Activated naive CD8-positive, alpha-beta T cell treated with anti-CD3 and anti-CD28 coated beads for 36 hours (primary cell): ENCODE data around the gene KIF20A. TPM values are rescaled to one million over a fixed set of nuclear protein-coding genes. Genes with fewer than 3 reads are reported as not detected.
A peak's percentile ranks its signal among the peaks of the same experiment; 100 is the strongest.
"Not testable (repeated sequence)": the region's sequence is repeated elsewhere in the genome, so short reads cannot be mapped to it uniquely, and the experiment has no call there.

Experiments used
- DNase-seq: peaks from one replicate; pipeline ENCODE4 v3.0.0; 2021
- H3K27ac Mint-ChIP-seq: one replicate; pipeline ENCODE4 v1.8.0; 2022; ENCODE audit warnings: mild to moderate bottlenecking, moderate library complexity, mixed read lengths
- H3K27me3 Mint-ChIP-seq: one replicate; pipeline ENCODE4 v1.8.0; 2022; ENCODE audit warnings: mild to moderate bottlenecking, mixed read lengths
- H3K36me3 Mint-ChIP-seq: one replicate; pipeline ENCODE4 v1.8.0; 2021; ENCODE audit warnings: mild to moderate bottlenecking, mixed read lengths
- H3K4me1 Mint-ChIP-seq: one replicate; pipeline ENCODE4 v1.8.0; 2021; ENCODE audit warnings: mixed read lengths
- H3K4me3 Mint-ChIP-seq: one replicate; pipeline ENCODE4 v1.8.0; 2022; ENCODE audit warnings: mild to moderate bottlenecking, moderate library complexity, mixed read lengths
- H3K9me3 Mint-ChIP-seq: one replicate; pipeline ENCODE4 v1.8.0; 2022; ENCODE audit warnings: mixed read lengths
- total RNA-seq, 2 experiments: library from RNA; stranded (reverse); gene quantifications; one replicate each; pipeline ENCODE4 v1.2.3, GENCODE V29; 2021

The KIF20A gene
- 10 to 100 TPM; 57.2 to 59.1 TPM for total RNA-seq

DNA sequence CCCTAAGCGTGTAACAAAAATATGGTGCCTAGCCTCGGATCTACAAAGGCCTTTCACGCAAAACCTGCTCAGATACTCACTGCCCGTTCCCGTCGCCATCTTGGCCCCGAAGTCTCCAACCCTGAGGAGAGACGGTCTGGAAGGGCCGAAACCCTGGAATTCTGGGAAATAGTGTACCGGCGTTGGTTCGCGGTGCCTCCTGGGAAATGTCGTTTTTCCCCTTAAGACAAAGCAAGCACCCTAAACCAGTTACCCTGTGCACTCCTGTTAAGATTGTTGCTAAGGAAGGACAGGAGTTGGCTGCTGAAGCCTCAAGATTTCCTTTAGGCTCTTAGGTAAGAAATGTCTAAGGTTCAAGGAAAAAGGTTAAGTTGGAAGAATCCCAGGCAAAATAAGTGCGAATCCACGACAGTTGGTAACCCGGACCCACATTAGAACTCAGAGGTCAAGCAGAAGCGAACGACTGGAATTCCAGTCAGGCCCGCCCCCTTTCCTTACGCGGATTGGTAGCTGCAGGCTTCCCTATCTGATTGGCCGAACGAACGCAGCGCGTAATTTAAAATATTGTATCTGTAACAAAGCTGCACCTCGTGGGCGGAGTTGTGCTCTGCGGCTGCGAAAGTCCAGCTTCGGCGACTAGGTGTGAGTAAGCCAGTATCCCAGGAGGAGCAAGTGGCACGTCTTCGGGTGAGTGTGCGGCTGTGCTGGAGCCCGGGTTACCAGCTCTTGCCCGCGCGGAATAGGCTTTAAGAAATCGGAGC, at the start of gene KIF20A, which contains the start of gene BRD8:
TSS of gene KIF20A (plus strand) at position 597 of the 761 bp plus-strand sequence. CDS start 569 bp downstream, outside the sequence.
TSS of gene BRD8 (minus strand) at position 115 of the 761 bp plus-strand sequence. CDS start at position 99, 16 bp downstream.
- peak; percentile 89 for DNase-seq
- Mint-ChIP-seq H3K4me3 (no peak within 1 kb of the TSS), H3K36me3 (peaks cover 18% of the 10 kb centered on the region), H3K9me3 (no peaks in the 10 kb centered on the region), H3K4me1 (peaks cover 18% of the 10 kb centered on the region), H3K27ac (peak within 1 kb of the TSS; percentile 45), H3K27me3 (no peaks in the 10 kb centered on the region)

DNA sequence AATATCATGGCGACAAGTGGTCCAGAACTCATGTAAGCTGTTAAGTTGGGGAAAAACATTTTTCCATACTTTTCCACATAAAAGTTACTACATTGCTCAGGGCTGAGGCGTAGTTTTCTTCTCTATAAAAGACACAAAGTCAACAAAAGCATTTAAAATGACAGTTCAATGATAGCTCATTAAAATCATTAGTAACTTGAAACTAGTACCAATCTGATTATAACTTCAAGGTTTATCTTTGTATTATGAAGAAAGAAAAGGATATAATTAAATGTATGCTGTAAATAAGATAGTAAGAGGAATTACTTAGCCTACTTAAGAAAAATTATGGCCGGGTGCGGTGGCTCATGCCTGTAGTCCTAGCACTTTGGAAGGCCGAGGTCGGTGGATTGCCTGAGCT, 49.6 kb upstream of the KIF20A start:
- no peaks in the 10 kb centered on the region for H3K9me3 Mint-ChIP-seq
- H3K4me3 Mint-ChIP-seq: no peak overlapping the region
- DNase-seq: no peak
- H3K36me3 Mint-ChIP-seq: no peaks in the 10 kb centered on the region
- H3K4me1 Mint-ChIP-seq: peaks cover 2% of the 10 kb centered on the region
- H3K27ac Mint-ChIP-seq: no peak overlapping the region
- H3K27me3 Mint-ChIP-seq: no peaks in the 10 kb centered on the region

GRCh38 chr5:138132543-138132942, 46.4 kb upstream of the KIF20A start:
- H3K27ac Mint-ChIP-seq: no peak overlapping the region
- no peak for DNase-seq
- peaks cover 2% of the 10 kb centered on the region for H3K4me1 Mint-ChIP-seq
- peaks cover 16% of the 10 kb centered on the region for H3K27me3 Mint-ChIP-seq
- no peaks in the 10 kb centered on the region for H3K36me3 Mint-ChIP-seq
- no peaks in the 10 kb centered on the region for H3K9me3 Mint-ChIP-seq
- H3K4me3 Mint-ChIP-seq: no peak overlapping the region

DNA sequence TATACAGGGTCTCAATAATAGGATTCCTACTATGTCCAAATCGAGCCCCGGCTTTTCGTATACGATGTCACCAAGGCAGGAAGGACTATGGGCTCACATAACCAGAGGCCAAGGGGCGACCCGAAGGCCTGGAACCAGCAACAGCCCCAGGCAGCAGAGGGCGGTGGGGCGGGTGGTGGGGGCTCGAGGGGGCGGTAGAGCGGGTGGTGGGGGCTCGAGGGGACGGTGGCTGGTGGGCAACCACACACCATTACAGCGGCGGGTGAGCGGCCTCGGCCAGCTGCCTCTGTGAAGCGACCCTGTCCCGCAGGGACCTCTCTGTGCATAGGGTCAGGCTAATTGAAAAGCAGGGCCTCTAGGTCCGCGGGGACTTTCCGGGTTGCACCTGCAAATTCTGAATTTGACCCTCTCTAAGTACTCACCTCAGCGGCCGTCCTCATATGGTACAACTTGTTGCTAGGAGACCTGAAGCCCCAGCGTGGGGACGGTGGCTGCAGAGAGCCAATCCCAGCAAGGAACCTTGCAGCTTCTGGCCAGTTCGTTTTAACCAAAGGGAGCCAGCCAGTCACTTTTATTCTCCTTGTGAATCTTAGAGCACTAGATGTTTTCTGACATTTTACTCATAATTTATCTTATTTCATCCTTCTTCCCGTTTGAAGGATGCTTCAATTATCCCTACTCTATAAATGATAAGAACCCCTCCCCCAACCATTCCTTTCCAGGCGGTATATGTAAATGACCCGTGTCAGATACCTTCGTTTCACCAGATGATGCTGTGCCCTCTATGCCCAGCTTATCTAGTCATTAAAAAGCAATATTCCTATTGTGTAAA, 39.7 kb upstream of the KIF20A start, which contains the start of gene NME5:
TSS of gene NME5 (minus strand) at position 480 of the 832 bp plus-strand sequence. CDS start 648 bp downstream, outside the sequence.
- peaks cover 13% of the 10 kb centered on the region for H3K4me1 Mint-ChIP-seq
- no peaks in the 10 kb centered on the region for H3K36me3 Mint-ChIP-seq
- DNase-seq: peak; percentile 6
- H3K9me3 Mint-ChIP-seq: no peaks in the 10 kb centered on the region
- H3K4me3 Mint-ChIP-seq: no peak within 1 kb of the TSS
- H3K27ac Mint-ChIP-seq: no peak within 1 kb of the TSS
- H3K27me3 Mint-ChIP-seq: peaks cover 39% of the 10 kb centered on the region

DNA sequence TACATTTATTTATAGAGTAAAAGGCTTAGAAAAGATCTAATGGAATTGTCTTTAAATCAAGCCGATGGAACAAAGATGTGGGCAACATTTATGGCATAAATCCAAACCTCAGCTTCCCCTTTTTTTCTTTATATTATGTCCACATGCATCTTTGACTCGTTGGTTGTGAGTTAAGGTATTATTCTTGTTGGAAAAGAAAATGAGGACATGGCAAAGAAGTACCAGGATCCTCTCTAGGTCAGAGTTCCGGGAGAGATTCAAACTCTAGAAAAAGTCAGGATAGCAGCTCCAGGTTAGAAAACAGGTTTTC, 39.2 kb upstream of the KIF20A start:
- Mint-ChIP-seq H3K27me3 (peaks cover 39% of the 10 kb centered on the region), H3K36me3 (no peaks in the 10 kb centered on the region), H3K9me3 (no peaks in the 10 kb centered on the region), H3K27ac (no peak overlapping the region), H3K4me3 (no peak overlapping the region), H3K4me1 (peaks cover 13% of the 10 kb centered on the region)
- DNase-seq: no peak

- DNase-seq: no peak
- Mint-ChIP-seq H3K4me3 (no peak overlapping the region), H3K27ac (no peak overlapping the region), H3K4me1 (peaks cover 13% of the 10 kb centered on the region), H3K9me3 (no peaks in the 10 kb centered on the region), H3K36me3 (no peaks in the 10 kb centered on the region), H3K27me3 (peaks cover 38% of the 10 kb centered on the region)
These were observed 38.6 kb upstream of the KIF20A start for GRCh38 chr5:138140268-138140667.

DNA sequence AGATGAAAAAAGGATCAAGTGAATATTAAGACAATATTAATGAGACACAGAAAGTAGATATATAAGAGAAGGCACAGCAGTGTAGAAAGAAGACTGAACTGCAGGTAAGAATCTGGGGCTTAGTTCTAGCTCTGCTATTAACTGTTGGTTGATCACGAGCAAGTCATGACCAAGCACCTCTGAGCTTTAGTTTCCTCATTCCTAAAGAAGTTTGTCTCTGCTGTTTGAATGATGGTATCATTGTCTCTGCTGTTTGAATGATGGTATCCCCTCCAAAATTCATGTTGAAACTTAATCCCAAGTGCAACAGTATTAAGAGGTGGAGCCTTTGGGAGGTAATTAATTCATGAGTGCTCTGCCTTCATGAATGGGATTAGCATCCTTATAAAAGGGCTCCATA, 37.2 kb upstream of the KIF20A start:
- no peak overlapping the region for H3K4me3 Mint-ChIP-seq
- no peak overlapping the region for H3K27ac Mint-ChIP-seq
- no peak for DNase-seq
- H3K36me3 Mint-ChIP-seq: no peaks in the 10 kb centered on the region
- H3K4me1 Mint-ChIP-seq: peaks cover 13% of the 10 kb centered on the region
- peaks cover 28% of the 10 kb centered on the region for H3K27me3 Mint-ChIP-seq
- H3K9me3 Mint-ChIP-seq: no peaks in the 10 kb centered on the region

DNA sequence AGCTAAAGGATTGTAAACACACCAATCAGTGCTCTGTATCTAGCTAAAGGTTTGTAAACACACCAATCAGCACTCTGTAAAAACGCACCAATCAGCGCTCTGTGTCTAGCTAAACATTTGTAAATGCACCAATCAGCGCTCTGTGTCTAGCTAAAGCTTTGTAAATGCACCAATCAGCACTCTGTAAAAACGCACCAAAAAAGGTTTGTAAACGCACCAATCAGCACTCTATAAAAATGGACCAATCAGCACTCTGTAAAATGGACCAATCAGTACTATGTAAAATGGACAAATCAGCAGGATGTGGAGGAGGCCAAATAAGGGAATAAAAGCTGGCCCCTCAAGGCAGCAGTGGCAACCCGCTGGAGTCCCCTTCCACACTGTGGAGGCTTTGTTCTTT, 35.3 kb upstream of the KIF20A start:
- not testable (repeated sequence) for DNase-seq, H3K27ac Mint-ChIP-seq, H3K4me3 Mint-ChIP-seq, H3K4me1 Mint-ChIP-seq, H3K9me3 Mint-ChIP-seq, H3K36me3 Mint-ChIP-seq
- H3K27me3 Mint-ChIP-seq: peaks cover 14% of the 10 kb centered on the region

- no peak overlapping the region for H3K27ac Mint-ChIP-seq
- no peaks in the 10 kb centered on the region for H3K27me3 Mint-ChIP-seq
- no peak overlapping the region for H3K4me3 Mint-ChIP-seq
- H3K9me3 Mint-ChIP-seq: no peaks in the 10 kb centered on the region
- DNase-seq: no peak
- no peaks in the 10 kb centered on the region for H3K36me3 Mint-ChIP-seq
- no peaks in the 10 kb centered on the region for H3K4me1 Mint-ChIP-seq
These were observed 30.1 kb upstream of the KIF20A start for GRCh38 chr5:138148811-138149210.

GRCh38 chr5:138149530-138149929, 29.4 kb upstream of the KIF20A start:
- Mint-ChIP-seq H3K9me3 (no peaks in the 10 kb centered on the region), H3K27me3 (no peaks in the 10 kb centered on the region), H3K27ac (no peak overlapping the region), H3K36me3 (no peaks in the 10 kb centered on the region), H3K4me1 (no peaks in the 10 kb centered on the region), H3K4me3 (no peak overlapping the region)
- DNase-seq: no peak

GRCh38 chr5:138155977-138156376, 22.9 kb upstream of the KIF20A start:
- not testable (repeated sequence) for DNase-seq, H3K4me3 Mint-ChIP-seq, H3K9me3 Mint-ChIP-seq, H3K4me1 Mint-ChIP-seq, H3K27ac Mint-ChIP-seq, H3K27me3 Mint-ChIP-seq
- peaks cover 19% of the 10 kb centered on the region for H3K36me3 Mint-ChIP-seq

DNA sequence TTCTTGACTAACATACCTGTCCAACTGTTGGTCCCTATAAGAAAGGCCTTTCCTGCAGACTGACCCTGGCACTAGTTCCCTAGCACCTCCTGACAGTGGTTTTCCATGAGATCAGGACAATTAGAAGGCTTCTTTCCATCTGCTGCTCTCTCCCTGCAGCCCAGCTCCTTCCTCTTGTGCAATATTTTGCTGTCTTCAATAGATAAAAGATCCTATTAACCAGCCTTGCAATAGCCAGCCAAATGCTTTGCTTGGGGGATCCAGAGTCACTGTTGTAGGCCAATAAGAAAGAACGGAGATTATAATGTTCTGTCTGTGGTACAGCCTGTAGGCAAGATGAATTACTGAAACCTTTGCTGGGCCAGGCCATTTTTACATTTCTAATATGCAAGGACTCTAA, 21.3 kb upstream of the KIF20A start:
- Mint-ChIP-seq H3K27ac (no peak overlapping the region), H3K9me3 (no peaks in the 10 kb centered on the region), H3K27me3 (no peaks in the 10 kb centered on the region), H3K4me1 (peaks cover 2% of the 10 kb centered on the region), H3K4me3 (no peak overlapping the region), H3K36me3 (peaks cover 19% of the 10 kb centered on the region)
- DNase-seq: no peak

- no peak overlapping the region for H3K27ac Mint-ChIP-seq
- H3K4me3 Mint-ChIP-seq: no peak overlapping the region
- H3K27me3 Mint-ChIP-seq: no peaks in the 10 kb centered on the region
- H3K36me3 Mint-ChIP-seq: peaks cover 25% of the 10 kb centered on the region
- no peaks in the 10 kb centered on the region for H3K9me3 Mint-ChIP-seq
- peaks cover 2% of the 10 kb centered on the region for H3K4me1 Mint-ChIP-seq
- DNase-seq: no peak
These were observed 19.2 kb upstream of the KIF20A start for GRCh38 chr5:138159666-138160065.

DNA sequence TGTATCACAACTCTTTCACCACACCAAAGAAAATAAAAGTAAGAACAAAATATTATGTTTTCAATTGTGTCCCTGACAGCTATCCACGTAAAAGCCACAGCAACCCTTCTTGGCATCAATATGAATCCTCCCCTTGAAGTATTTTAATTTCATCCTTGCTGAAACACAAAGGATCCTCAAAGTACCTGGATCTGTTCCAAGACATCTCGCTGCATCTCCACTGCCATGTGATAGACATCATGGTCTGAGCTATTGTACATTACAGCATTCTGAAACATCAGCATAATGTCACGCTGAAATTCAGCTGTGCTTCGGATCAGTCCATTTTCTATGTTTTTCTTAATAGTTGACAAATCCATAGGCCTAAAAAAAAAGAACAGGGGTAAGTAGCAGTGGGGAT, 18.2 kb upstream of the KIF20A start:
- no peaks in the 10 kb centered on the region for H3K27me3 Mint-ChIP-seq
- H3K27ac Mint-ChIP-seq: no peak overlapping the region
- H3K4me1 Mint-ChIP-seq: peaks cover 2% of the 10 kb centered on the region
- H3K36me3 Mint-ChIP-seq: peaks cover 29% of the 10 kb centered on the region
- H3K4me3 Mint-ChIP-seq: no peak overlapping the region
- DNase-seq: no peak
- no peaks in the 10 kb centered on the region for H3K9me3 Mint-ChIP-seq

- peaks cover 29% of the 10 kb centered on the region for H3K36me3 Mint-ChIP-seq
- no peaks in the 10 kb centered on the region for H3K9me3 Mint-ChIP-seq
- H3K27me3 Mint-ChIP-seq: no peaks in the 10 kb centered on the region
- no peak overlapping the region for H3K27ac Mint-ChIP-seq
- DNase-seq: no peak
- peaks cover 4% of the 10 kb centered on the region for H3K4me1 Mint-ChIP-seq
- H3K4me3 Mint-ChIP-seq: no peak overlapping the region
These were observed 15.2 kb upstream of the KIF20A start for GRCh38 chr5:138163721-138164120.
